PC-9 (cell line): ENCODE results near the gene MAP4K4. TPM values are rescaled to one million over a fixed set of nuclear protein-coding genes. Genes with fewer than 3 reads are reported as not detected.
A peak's percentile ranks its signal among the peaks of the same experiment; 100 is the strongest.

ENCODE experiments used
- BruUV-seq: library from RNA; stranded (reverse); fragments of 400-500 nt; replicated peaks from 2 replicates; lab custom pipeline; 2021; lab: Mats Ljungman, UMichigan
- CTCF ChIA-PET: fragments of 300-600 bp; sonication (Branson Sonifier 250); formaldehyde crosslinking; loops from one replicate; lab custom pipeline; 2022; ENCODE audit warnings: antibody characterized with exemption; lab: Charles Lee
- POLR2A ChIA-PET: fragments of 300-600 bp; sonication (Branson Sonifier 250); formaldehyde crosslinking; loops from one replicate; lab custom pipeline; 2022; ENCODE audit warnings: antibody characterized with exemption; ENCODE audit not compliant: unreplicated experiment; lab: Charles Lee
- DNase-seq, 2 experiments: peaks; one replicate each; pipeline versions ENCODE4 v3.0.0 to v3.0.0-alpha.2; 2015 to 2022; ENCODE audit warnings: mixed read lengths in 1 of 2
- H2AFZ ChIP-seq: fragments of 200-600 bp; sonication (generic); 2 replicates; pipeline ENCODE4 v1.8.1; 2017; ENCODE audit warnings: antibody characterized with exemption
- H3F3A ChIP-seq: fragments of 200-600 bp; sonication (generic); 2 replicates; pipeline ENCODE4 v1.8.1; 2017; ENCODE audit warnings: antibody characterized with exemption, mild to moderate bottlenecking, low read depth; ENCODE audit not compliant: insufficient read depth
- H3K27ac ChIP-seq: fragments of 200-600 bp; sonication (generic); 2 replicates; pipeline ENCODE4 v1.6.1; 2016; ENCODE audit warnings: mixed run types
- H3K27me3 ChIP-seq: fragments of 200-600 bp; sonication (generic); 2 replicates; pipeline ENCODE4 v1.6.1; 2016; ENCODE audit warnings: low read depth, mixed run types; ENCODE audit not compliant: insufficient read depth
- H3K36me3 ChIP-seq: fragments of 200-600 bp; sonication (generic); 2 replicates; pipeline ENCODE4 v1.6.1; 2016; ENCODE audit warnings: low read depth, mixed run types
- H3K4me1 ChIP-seq: fragments of 200-600 bp; sonication (generic); replicated peaks from 2 replicates; pipeline ENCODE4 v1.6.1; 2016; ENCODE audit warnings: mixed run types; ENCODE audit not compliant: insufficient read depth
- H3K4me2 ChIP-seq: fragments of 200-600 bp; sonication (generic); 2 replicates; pipeline ENCODE4 v1.6.1; 2017; ENCODE audit warnings: mixed run types
- H3K4me3 ChIP-seq: fragments of 200-600 bp; sonication (generic); 2 replicates; pipeline ENCODE4 v1.6.1; 2016; ENCODE audit warnings: mixed run types
- H3K79me2 ChIP-seq: fragments of 200-600 bp; sonication (generic); 2 replicates; pipeline ENCODE4 v1.6.1; 2017; ENCODE audit warnings: low read depth, mixed run types
- H3K9me2 ChIP-seq: fragments of 200-600 bp; sonication (generic); 2 replicates; pipeline ENCODE4 v1.8.1; 2017; ENCODE audit warnings: mild to moderate bottlenecking; ENCODE audit not compliant: insufficient read depth
- H3K9me3 ChIP-seq: fragments of 200-600 bp; sonication (generic); 2 replicates; pipeline ENCODE4 v1.8.1; 2016; ENCODE audit warnings: low read depth; ENCODE audit not compliant: insufficient read depth
- H4K20me1 ChIP-seq: fragments of 200-600 bp; sonication (generic); 2 replicates; pipeline ENCODE4 v1.8.1; 2017; ENCODE audit not compliant: insufficient read depth
- EZH2 ChIP-seq: fragments of 200-600 bp; sonication (generic); IDR thresholded peaks from 2 replicates; pipeline ENCODE4 v1.8.0; 2017; ENCODE audit warnings: antibody characterized with exemption, low read depth
- intact Hi-C: fragments of 100-400 bp; cut with micrococcal nuclease; formaldehyde crosslinking; loops from one replicate; pipeline ENCODE4 v1.10.0; 2022; ENCODE audit not compliant: unreplicated experiment
- total RNA-seq: library from RNA; stranded (reverse); gene quantifications from 2 replicates; pipeline ENCODE4 v1.2.3, GENCODE V29; 2021
- TF ChIP-seq, protein P1 (sequence below): fragments of 200-600 bp; sonication (generic); conservative IDR thresholded peaks from 2 replicates; pipeline ENCODE4 v1.6.1; 2017; ENCODE audit warnings: mixed run types, antibody characterized with exemption, mild to moderate bottlenecking, moderate library complexity

MAP4K4 gene
- total RNA-seq, 1 experiment from 2014 or later, result 129 TPM

DNA sequence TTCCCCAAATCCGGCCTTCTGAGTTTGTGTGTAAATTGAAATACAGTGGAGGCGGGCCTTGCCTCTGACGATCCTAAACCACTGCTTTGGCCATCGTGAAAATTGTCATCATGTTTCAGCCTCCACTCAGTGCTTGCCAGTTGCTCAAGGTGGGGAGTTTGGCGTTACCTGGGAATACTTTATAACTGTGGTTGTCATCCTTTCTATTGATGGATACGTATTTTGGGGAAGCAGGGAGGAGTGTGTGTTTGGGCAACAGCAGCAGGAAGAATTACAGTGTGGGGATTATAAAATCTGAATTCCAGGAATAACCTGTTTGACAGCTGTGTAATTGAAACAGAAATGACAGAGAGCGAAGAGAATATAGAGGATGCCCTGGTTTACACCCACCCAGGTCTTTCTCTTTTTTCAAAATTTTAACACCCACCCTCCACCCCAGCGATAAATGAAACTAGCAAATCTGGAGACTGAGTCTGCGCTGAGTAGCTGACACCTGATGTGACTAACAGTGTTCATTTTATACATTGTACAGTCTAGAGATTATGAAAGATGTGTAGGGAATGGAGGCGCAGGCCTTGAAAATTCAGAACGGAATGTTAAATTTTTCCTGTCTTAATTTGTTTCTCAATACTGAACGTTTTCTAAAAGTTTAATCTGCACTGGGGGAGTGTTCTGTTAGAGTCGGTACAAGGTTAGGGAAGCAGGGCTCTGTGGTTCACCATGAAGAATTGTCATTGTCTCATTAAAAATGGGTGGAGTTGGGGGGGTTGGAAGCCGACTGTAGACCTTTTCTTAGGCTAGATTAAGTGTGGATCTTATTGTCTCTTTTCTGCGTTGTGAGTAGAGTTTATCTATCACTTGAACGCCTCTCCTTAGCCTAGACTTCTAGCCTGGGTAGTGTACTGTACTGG lies 1.6 kb downstream of the MAP4K4 start:
- ChIA-PET POLR2A (interaction anchor here (0.5 to 0.7 kb wide), 5 partner anchors 55 to 963 kb away, joined by 3 read pairs; no protein-coding TSS in a partner anchor), CTCF (interaction anchor here (0.7 to 1.5 kb wide), 4 partner anchors 130 to 179 kb away, joined by 3 to 25 read pairs (median 4); no protein-coding TSS in a partner anchor)
- H3K4me2 ChIP-seq, result peak overlapping the region; percentile 98
- peak overlapping the region; percentile 59 for H3K27ac ChIP-seq
- no peaks in the 10 kb centered on the region for H3K9me2 ChIP-seq
- DNase-seq, result peak in 1 of 2 experiments; percentile 49
- peaks cover 27% of the 10 kb centered on the region for H3K4me1 ChIP-seq
- TSS peak; percentile 59 for BruUV-seq
- H4K20me1 ChIP-seq, result peaks cover 28% of the 10 kb centered on the region
- TF ChIP-seq, protein P1, sequence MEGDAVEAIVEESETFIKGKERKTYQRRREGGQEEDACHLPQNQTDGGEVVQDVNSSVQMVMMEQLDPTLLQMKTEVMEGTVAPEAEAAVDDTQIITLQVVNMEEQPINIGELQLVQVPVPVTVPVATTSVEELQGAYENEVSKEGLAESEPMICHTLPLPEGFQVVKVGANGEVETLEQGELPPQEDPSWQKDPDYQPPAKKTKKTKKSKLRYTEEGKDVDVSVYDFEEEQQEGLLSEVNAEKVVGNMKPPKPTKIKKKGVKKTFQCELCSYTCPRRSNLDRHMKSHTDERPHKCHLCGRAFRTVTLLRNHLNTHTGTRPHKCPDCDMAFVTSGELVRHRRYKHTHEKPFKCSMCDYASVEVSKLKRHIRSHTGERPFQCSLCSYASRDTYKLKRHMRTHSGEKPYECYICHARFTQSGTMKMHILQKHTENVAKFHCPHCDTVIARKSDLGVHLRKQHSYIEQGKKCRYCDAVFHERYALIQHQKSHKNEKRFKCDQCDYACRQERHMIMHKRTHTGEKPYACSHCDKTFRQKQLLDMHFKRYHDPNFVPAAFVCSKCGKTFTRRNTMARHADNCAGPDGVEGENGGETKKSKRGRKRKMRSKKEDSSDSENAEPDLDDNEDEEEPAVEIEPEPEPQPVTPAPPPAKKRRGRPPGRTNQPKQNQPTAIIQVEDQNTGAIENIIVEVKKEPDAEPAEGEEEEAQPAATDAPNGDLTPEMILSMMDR, result no peak
- no peak for TF ChIP-seq EZH2
- H2AFZ ChIP-seq, result no peak overlapping the region
- intact Hi-C loops, result loop anchor here (1.0 to 10.0 kb wide), 4 partner anchors 68 to 362 kb away; partner anchors contain the start of gene CREG2
- H3K4me3 ChIP-seq, result peak overlapping the region; percentile 96
- peaks cover 60% of the 10 kb centered on the region for H3K79me2 ChIP-seq
- H3K27me3 ChIP-seq, result no peaks in the 10 kb centered on the region
- peaks cover 22% of the 10 kb centered on the region; the same call in 1 of the 2 replicates for H3F3A ChIP-seq
- H3K36me3 ChIP-seq, result peaks cover 22% of the 10 kb centered on the region
- no peaks in the 10 kb centered on the region for H3K9me3 ChIP-seq

GRCh38 chr2:101699755-101700461 lies 2.4 kb downstream of the MAP4K4 start:
- H3K27me3 ChIP-seq, result no peaks in the 10 kb centered on the region
- ChIA-PET POLR2A (interaction anchor here (0.6 to 0.7 kb wide), 2 partner anchors 67 to 380 kb away, joined by 4 to 12 read pairs; no protein-coding TSS in a partner anchor), CTCF (interaction anchor here (0.5 to 1.5 kb wide), 3 partner anchors 129 to 612 kb away, joined by 3 to 4 read pairs (median 3); no protein-coding TSS in a partner anchor)
- DNase-seq, result peak in 1 of 2 experiments; percentile 47
- no peaks in the 10 kb centered on the region for H3K9me3 ChIP-seq
- intact Hi-C loops, result loop anchor here (1.0 to 10.0 kb wide), 4 partner anchors 67 to 363 kb away; no protein-coding TSS in a partner anchor
- H3K4me2 ChIP-seq, result peak overlapping the region; percentile 98
- peaks cover 22% of the 10 kb centered on the region; the same call in 1 of the 2 replicates for H3F3A ChIP-seq
- peaks cover 33% of the 10 kb centered on the region for H4K20me1 ChIP-seq
- H3K9me2 ChIP-seq, result no peaks in the 10 kb centered on the region
- peaks cover 27% of the 10 kb centered on the region for H3K4me1 ChIP-seq
- peak overlapping the region; percentile 96 for H3K4me3 ChIP-seq
- H3K27ac ChIP-seq, result peak overlapping the region; percentile 59
- BruUV-seq, result no TSS peak
- H2AFZ ChIP-seq, result no peak overlapping the region
- no peak for TF ChIP-seq EZH2
- TF ChIP-seq, protein P1, result no peak
- H3K36me3 ChIP-seq, result peaks cover 25% of the 10 kb centered on the region
- H3K79me2 ChIP-seq, result peaks cover 67% of the 10 kb centered on the region

DNA sequence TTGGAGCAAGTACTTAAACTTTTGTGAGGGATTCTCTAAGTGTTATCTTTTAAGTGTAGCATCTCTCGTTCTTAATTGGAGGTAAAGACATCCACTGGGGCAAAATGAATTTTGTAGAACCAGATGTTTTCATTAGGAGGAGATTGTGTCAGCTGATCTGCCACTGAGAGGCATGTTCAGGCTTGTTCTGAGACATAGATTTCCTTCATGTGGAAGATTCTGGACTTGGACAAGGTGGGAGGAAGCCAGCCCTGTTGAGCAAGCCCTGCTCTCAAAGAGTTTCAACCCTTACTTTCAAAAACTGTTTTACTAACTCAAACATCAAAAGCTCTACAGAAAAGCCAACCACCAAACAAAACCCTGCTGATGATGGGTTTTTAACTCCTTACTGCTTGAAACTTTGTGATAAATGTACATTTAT lies 6.5 kb downstream of the MAP4K4 start:
- Histone ChIP-seq H2AFZ (no peak overlapping the region), H3K4me1 (peaks cover 55% of the 10 kb centered on the region), H3F3A (peaks cover 23% of the 10 kb centered on the region; the same call in 1 of the 2 replicates), H3K4me2 (no peak overlapping the region), H3K27me3 (no peaks in the 10 kb centered on the region), H3K36me3 (peaks cover 49% of the 10 kb centered on the region), H3K9me3 (no peaks in the 10 kb centered on the region), H3K79me2 (peaks cover 99% of the 10 kb centered on the region), H3K4me3 (no peak overlapping the region), H3K9me2 (no peaks in the 10 kb centered on the region), H3K27ac (no peak overlapping the region), H4K20me1 (peaks cover 60% of the 10 kb centered on the region)
- no peak for DNase-seq
- intact Hi-C loops, result no loop called here
- CTCF ChIA-PET, result no interaction called here
- no TSS peak for BruUV-seq
- POLR2A ChIA-PET, result no interaction called here
- no peak for TF ChIP-seq EZH2
- TF ChIP-seq, protein P1, result no peak
